ENCODE data around the gene PPP1R12C.

DNA sequence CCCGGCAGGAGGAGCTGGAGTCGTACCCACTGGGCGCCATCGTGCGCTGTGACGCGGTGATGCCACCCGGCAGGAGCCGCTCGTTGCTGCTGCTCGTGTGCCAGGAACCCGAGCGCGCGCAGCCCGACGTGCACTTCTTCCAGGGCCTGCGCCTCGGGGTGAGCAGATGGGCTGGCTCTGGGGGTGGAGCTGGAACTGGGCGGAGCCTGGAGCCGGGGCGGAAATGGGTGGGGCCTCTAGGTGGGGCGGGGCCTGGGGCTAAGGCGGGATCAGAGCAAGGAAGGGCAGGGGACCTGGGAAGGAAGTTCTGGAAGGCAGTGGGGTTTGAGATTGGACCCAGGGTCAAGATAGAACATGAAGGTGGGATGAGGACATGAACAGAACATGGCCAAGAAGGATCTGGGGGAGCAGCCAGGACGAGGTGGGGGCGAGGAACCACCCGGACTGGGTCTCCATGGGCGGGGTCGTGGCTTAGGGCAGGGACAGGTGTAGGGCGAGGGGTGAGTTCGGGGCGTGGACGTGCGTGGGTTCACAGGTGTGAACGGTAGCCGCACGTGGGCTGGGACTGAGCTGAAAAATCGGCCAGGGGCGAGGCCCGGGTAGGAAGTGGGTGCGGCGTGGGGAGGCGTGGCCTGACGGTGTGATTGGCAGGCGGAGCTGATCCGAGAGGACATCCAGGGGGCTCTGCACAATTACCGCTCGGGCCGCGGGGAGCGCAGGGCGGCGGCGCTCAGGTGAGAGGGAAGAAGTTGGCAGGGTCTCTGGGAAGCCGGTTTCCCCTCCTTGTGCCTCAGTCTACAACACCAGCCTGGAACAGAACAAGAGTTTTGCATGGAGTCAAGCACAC is 37.1 kb downstream of the PPP1R12C start:
- no peak for TF ChIP-seq YY1 (IDR thresholded peaks at IDR 0.05; ENCODE audit: insufficient read depth, insufficient read length)
- no peak for TF ChIP-seq SUZ12 (IDR thresholded peaks at IDR 0.05; ENCODE audit: extremely low read depth, insufficient read depth, insufficient read length)
- no peak for TF ChIP-seq ZNF274 (IDR thresholded peaks at IDR 0.05; ENCODE audit: low read depth, low read length)
